Measurements from ENCODE around the gene CREB1.
A peak's percentile ranks its signal among the peaks of the same experiment; 100 is the strongest.
"Not testable (repeated sequence)": the region's sequence is repeated elsewhere in the genome, so short reads cannot be mapped to it uniquely, and the experiment has no call there.

CREB1 gene

DNA sequence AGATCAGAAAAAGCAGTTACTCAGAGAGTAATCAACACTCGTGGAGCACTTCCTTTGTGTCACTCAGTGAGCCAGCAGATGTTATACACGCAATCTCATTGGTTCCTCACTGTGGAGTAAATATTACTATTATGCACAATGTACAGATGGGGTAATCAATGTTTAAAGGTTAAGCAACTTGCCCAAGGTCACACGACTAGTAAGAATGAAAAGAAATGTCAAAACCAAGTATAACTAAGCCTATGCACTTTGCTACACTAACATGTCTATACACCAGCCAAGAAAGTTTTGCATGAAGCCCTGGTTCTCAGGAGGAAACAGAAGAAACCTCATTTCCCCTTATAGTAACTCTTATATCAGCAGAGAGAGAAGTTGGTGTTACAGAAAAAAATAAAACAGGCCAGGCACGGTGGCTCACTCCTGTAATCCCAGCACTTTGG lies 90.0 kb downstream of the CREB1 start:
- peak; percentile 72 to 93 (median 82) for DNase-seq

DNA sequence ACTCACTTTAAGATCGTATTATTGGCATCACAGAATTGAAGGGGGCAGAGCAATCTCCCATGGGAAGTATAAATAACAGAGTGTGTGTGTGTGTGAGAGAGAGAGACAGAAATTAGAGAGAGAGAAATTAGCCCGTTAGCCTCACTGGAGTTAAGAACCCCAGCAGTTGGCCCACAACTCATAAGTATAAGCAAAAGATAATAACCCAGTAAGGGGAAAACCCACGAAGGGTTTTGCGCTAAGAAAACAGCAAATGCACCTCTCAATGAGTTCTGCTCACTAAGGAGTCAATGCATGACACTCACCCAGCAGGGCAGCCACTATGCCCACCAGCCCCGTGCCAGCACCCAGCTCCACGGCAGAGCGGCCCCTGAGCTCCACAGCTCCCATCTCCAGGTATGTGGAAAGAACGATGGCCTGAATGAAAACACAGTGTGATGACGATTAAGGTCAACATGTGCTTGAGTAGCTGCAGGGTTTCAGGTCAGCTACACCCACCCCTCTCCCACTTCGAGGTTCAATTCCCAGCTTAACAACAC lies 91.8 kb downstream of the CREB1 start:
- no peak for DNase-seq

- DNase-seq, result peak; percentile 88 to 90 (median 88)
These were observed 94.6 kb downstream of the CREB1 start for GRCh38 chr2:207624185-207625013.

DNA sequence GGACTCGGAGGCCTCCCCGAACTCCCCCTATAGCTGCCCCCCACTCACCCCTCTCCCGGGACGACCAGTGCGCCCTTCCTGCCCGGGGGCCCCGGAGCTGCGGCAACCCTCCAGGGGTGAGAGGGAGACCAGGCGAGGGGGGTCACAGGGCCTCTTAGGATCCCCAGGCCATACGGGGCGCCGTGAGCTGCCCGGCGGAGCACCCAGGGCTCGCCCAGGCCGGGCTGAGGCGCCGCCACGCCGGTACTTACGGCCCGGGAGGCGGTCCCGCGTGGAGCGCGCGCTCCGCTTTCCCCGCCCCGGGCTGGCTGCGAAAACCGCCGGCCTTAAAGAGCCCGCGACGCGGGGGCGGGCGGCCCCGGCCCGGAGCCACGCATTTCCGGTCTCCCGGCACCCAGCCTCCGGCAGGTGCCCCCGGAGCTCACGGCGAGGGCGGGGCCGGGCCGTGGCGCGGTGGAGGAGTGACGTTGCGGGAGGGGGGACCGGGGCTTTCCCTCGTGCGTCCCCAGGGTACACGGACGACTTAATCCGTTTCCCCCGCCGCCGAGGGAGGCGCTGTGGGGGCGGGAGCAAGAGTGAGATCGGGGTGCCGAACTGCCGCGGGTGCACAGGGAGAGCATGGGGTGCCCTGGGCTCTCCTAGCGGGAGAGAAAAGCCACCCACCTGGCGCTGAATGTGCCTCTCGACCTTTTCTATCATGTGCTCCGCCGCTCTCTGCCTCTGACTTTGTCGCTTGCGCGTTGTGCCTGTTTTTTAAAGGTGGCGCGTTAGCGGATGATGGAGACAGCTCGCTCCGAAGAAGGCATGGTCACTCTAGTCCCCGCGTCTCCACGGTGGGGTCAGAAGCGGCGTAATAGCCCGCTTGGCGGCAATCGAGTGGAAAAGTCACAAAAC lies 95.5 kb downstream of the CREB1 start, which contains the start of gene METTL21A:
TSS of gene METTL21A (minus strand) at position 381 of the 894 bp plus-strand sequence. CDS start 1,019 bp downstream, outside the sequence.
- peak; percentile 92 to 98 (median 96) for DNase-seq

GRCh38 chr2:207629553-207629952 lies 99.8 kb downstream of the CREB1 start:
- no peak for DNase-seq

DNA sequence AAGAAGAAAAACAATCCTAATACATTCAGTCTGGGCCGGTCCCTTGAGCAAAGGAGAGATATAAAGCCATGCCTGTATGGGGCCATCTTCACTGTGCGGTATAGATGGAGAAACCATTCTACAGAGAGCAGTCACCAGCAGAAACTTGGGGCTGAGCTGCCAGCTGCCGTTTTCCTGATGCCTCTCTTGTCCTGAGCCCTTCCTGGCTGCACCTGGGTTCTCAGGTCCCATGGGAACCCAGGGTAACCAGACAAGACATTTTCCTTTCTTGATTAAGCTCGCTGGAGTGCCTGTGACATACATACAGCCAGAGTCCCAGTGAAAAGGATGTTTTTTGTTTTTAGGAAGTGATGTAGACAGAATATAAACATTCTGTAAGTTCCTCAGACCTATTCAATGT lies 100.7 kb downstream of the CREB1 start:
- DNase-seq, result no peak

- DNase-seq, result peak; percentile 79 to 94 (median 86)
These were observed 103.1 kb downstream of the CREB1 start for GRCh38 chr2:207632575-207633493.

DNA sequence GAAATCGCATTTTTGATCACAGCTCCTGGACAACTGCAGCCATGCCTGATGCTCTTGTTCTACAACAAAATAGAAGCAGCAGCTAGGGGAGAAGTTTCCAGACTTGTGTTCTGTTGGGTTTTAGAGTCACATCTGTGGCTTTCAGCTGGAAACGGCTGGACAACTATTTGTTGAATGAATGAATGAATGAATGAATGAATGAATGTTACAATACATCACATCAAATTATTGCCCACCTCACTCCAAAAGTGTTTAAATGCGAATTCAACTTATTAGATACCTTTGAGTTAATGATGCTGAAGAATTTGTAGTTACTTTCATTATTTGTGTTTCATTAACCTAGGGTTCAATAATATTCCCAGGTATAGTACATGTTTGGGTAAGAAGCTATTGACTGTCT lies 103.9 kb downstream of the CREB1 start:
- DNase-seq, result no peak

DNA sequence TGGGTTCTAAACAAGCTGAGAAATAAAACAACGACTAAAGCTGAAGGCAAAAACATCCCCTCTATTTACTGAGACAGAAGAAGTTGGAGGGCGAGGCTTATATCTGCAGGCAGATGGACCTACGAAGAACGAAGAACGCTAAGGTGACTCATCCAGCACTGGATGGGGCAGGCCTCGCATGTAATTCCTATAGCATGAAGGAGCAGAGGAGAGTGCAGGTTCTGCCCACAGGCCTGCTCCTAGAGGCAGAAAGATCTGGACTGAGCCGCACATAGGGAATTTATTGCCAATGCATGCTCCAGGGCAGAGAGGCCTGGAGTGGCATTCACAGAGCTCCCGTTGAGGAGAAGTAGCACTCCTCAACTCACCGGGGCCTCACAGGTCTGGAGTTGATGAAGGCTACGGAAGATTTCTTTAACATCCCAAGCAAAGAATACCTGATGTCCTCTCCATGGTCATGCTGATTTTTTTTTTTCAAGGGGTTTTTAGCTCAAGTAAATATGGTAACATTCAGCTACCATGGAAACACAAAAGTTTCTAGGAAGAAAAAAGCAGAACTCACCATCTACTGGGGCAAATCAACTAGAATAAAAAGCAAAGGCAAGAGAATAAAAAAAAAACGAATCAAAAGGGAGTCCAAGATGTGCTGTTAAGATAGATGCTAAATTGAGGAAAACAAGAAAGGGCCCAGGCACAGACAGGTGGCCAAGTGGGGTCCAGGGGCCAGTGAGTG lies 105.9 kb downstream of the CREB1 start:
- peak in 2 of 4 experiments; percentile 44 to 59 for DNase-seq

GRCh38 chr2:207639288-207639687 lies 109.5 kb downstream of the CREB1 start:
- not testable (repeated sequence) for DNase-seq

DNA sequence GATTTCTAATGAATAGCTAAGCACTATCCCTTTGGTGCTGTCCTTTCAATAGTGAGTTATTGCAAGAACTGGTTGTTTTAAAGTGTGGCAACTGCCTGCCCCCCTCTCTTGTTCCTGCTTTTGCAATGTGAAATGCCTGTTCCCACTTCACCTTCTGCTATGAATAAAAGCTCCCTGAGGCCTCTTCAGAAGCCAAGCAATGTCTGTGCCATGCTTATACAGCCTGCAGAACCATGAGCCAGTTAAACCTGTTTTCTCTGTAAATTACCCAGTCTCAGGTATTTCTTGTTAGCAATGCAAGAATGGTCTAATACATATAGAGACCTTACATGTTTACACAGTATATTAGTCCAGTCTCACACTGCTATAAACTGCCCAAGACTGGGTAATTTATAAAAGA lies 110.4 kb downstream of the CREB1 start:
- no peak for DNase-seq

GRCh38 chr2:207640661-207641060 lies 110.9 kb downstream of the CREB1 start:
- no peak for DNase-seq

DNA sequence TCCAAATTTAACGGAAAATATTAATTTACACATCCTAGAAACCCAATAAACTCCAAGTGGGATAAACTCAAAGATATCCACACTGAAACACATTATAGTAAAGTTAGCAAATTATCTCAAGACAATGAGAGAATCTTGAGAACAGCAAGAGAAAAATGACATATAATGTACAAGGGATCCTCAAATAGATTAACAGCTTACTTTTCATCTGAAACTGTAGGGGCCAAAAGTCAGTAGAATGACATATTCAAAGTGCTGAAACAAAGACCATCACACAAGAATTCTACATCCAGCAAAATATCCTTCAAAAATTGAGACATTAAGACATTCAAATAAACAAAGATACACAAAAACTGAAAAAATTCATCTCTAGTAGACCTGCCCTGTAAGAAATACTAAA lies 114.1 kb downstream of the CREB1 start:
- no peak for DNase-seq

- not testable (repeated sequence) for DNase-seq
These were observed 116.8 kb downstream of the CREB1 start for GRCh38 chr2:207646582-207646981.

Data from suppressor macrophage (primary cell).